ENCODE data around the gene DGCR2. TPM values are rescaled to one million over a fixed set of nuclear protein-coding genes. Genes with fewer than 3 reads are reported as not detected.

The DGCR2 gene
- total and polyA plus RNA-seq, 3 donors from 2014 or later, result 64.6 to 106 (median 89.5) TPM

- DNase-seq, result no peak
- 58 to 65% methylated on average over 8 of the region's 8 CpGs for WGBS, 2 donors
- H3K27me3 ChIP-seq, result no peaks in the 10 kb centered on the region
- no peaks in the 10 kb centered on the region for H3K9me3 ChIP-seq
- H3K4me1 ChIP-seq, result no peaks in the 10 kb centered on the region
- H3K27ac ChIP-seq, result no peak overlapping the region
- no peaks in the 10 kb centered on the region for H3K36me3 ChIP-seq (ENCODE audit: low read depth, missing control alignments)
- no peak overlapping the region for H3K4me3 ChIP-seq
- TF ChIP-seq CTCF (IDR thresholded peaks at IDR 0.05), result no peak
- TF ChIP-seq POLR2A (IDR thresholded peaks at IDR 0.05), result no peak
- intact Hi-C loops (cut with DNase I; ENCODE audit: low total_unique reads), result no loop called here
These were observed 99.5 kb downstream of the DGCR2 start for GRCh38 chr22:19022755-19023154.

GRCh38 chr22:19019679-19020032 lies 102.6 kb downstream of the DGCR2 start:
- 73 to 74% methylated on average over 4 to 7 of the region's 7 CpGs for WGBS, 2 donors
- TF ChIP-seq CTCF (IDR thresholded peaks at IDR 0.05) (no peak), POLR2A (IDR thresholded peaks at IDR 0.05) (no peak)
- Histone ChIP-seq H3K27ac (no peak overlapping the region), H3K36me3 (ENCODE audit: low read depth, missing control alignments) (no peaks in the 10 kb centered on the region), H3K4me3 (no peak overlapping the region), H3K27me3 (no peaks in the 10 kb centered on the region), H3K4me1 (no peaks in the 10 kb centered on the region), H3K9me3 (no peaks in the 10 kb centered on the region)
- intact Hi-C loops (cut with DNase I; ENCODE audit: low total_unique reads), result no loop called here
- DNase-seq, result no peak

GRCh38 chr22:19019029-19019678 lies 103.1 kb downstream of the DGCR2 start:
- H3K9me3 ChIP-seq, result no peaks in the 10 kb centered on the region
- no peak for TF ChIP-seq POLR2A (IDR thresholded peaks at IDR 0.05)
- no peak for TF ChIP-seq CTCF (IDR thresholded peaks at IDR 0.05)
- WGBS, 2 donors, result 93 to 96% methylated on average over 13 to 19 of the region's 19 CpGs
- H3K36me3 ChIP-seq (ENCODE audit: low read depth, missing control alignments), result no peaks in the 10 kb centered on the region
- intact Hi-C loops (cut with DNase I; ENCODE audit: low total_unique reads), result no loop called here
- no peak for DNase-seq
- no peaks in the 10 kb centered on the region for H3K27me3 ChIP-seq
- no peaks in the 10 kb centered on the region for H3K4me1 ChIP-seq
- H3K27ac ChIP-seq, result no peak overlapping the region
- no peak overlapping the region for H3K4me3 ChIP-seq

GRCh38 chr22:19018256-19018655 lies 104.0 kb downstream of the DGCR2 start:
- H3K27ac ChIP-seq, result no peak overlapping the region
- no peaks in the 10 kb centered on the region for H3K36me3 ChIP-seq (ENCODE audit: low read depth, missing control alignments)
- no peaks in the 10 kb centered on the region for H3K4me1 ChIP-seq
- no peaks in the 10 kb centered on the region for H3K9me3 ChIP-seq
- intact Hi-C loops (cut with DNase I; ENCODE audit: low total_unique reads), result no loop called here
- TF ChIP-seq CTCF (IDR thresholded peaks at IDR 0.05), result no peak
- TF ChIP-seq POLR2A (IDR thresholded peaks at IDR 0.05), result no peak
- no peak overlapping the region for H3K4me3 ChIP-seq
- no peak for DNase-seq
- WGBS, 2 donors, result 60 to 79% methylated on average over 2 to 4 of the region's 4 CpGs
- no peaks in the 10 kb centered on the region for H3K27me3 ChIP-seq

- Histone ChIP-seq H3K4me3 (no peak overlapping the region), H3K27me3 (no peaks in the 10 kb centered on the region), H3K4me1 (no peaks in the 10 kb centered on the region), H3K36me3 (ENCODE audit: low read depth, missing control alignments) (no peaks in the 10 kb centered on the region), H3K27ac (no peak overlapping the region), H3K9me3 (no peaks in the 10 kb centered on the region)
- WGBS, 2 donors, result 77 to 87% methylated on average over 11 to 15 of the region's 15 CpGs
- no peak for TF ChIP-seq POLR2A (IDR thresholded peaks at IDR 0.05)
- no peak for TF ChIP-seq CTCF (IDR thresholded peaks at IDR 0.05)
- DNase-seq, result no peak
- intact Hi-C loops (cut with DNase I; ENCODE audit: low total_unique reads), result no loop called here
These were observed 106.0 kb downstream of the DGCR2 start for GRCh38 chr22:19016081-19016766.
